Neural progenitor cell (in vitro differentiated cells): Measurements from ENCODE around the gene AMMECR1L. TPM values are rescaled to one million over a fixed set of nuclear protein-coding genes. Genes with fewer than 3 reads are reported as not detected.

Source experiments
- DNase-seq: peaks from one replicate; pipeline ENCODE4 v3.0.0-alpha.2; 2016; ENCODE audit warnings: low spot score
- H2AFZ ChIP-seq: fragments of 200-600 bp; sonication (generic); replicated peaks from 2 replicates; pipeline ENCODE4 v1.6.1; 2016; ENCODE audit warnings: antibody characterized with exemption
- H3F3A ChIP-seq: fragments of 200-600 bp; sonication (generic); 2 replicates; pipeline ENCODE4 v1.6.1; 2016; ENCODE audit warnings: antibody characterized with exemption, low read depth
- H3K27ac ChIP-seq: fragments of 200-600 bp; sonication (generic); 2 replicates; pipeline ENCODE4 v1.5.1; 2016; ENCODE audit warnings: mild to moderate bottlenecking
- H3K27me3 ChIP-seq: fragments of 200-600 bp; sonication (generic); 2 replicates; pipeline ENCODE4 v1.6.1; 2016; ENCODE audit warnings: mild to moderate bottlenecking, moderate library complexity
- H3K36me3 ChIP-seq: fragments of 200-600 bp; sonication (generic); 2 replicates; pipeline ENCODE4 v1.5.1; 2016
- H3K4me1 ChIP-seq: fragments of 200-600 bp; sonication (generic); 2 replicates; pipeline ENCODE4 v1.6.1; 2016; ENCODE audit warnings: mixed run types
- H3K4me2 ChIP-seq: fragments of 200-600 bp; sonication (generic); 2 replicates; pipeline ENCODE4 v1.6.1; 2016
- H3K4me3 ChIP-seq: fragments of 200-600 bp; sonication (generic); 2 replicates; pipeline ENCODE4 v1.5.1; 2016
- H3K79me2 ChIP-seq: fragments of 200-600 bp; sonication (generic); 2 replicates; pipeline ENCODE4 v1.6.1; 2016; ENCODE audit warnings: low read depth
- H3K9ac ChIP-seq: fragments of 200-600 bp; sonication (generic); 2 replicates; pipeline ENCODE4 v1.6.1; 2016
- H3K9me3 ChIP-seq: fragments of 200-600 bp; sonication (generic); 2 replicates; pipeline ENCODE4 v1.5.1; 2016; ENCODE audit warnings: low read depth
- H4K20me1 ChIP-seq: fragments of 200-600 bp; sonication (generic); 2 replicates; pipeline ENCODE4 v1.6.1; 2016; ENCODE audit warnings: low read depth
- H3K27ac Mint-ChIP-seq: 3 replicates; pipeline ENCODE4 v1.8.0; 2021; ENCODE audit warnings: mixed read lengths
- H3K27me3 Mint-ChIP-seq: 2 replicates; pipeline ENCODE4 v1.8.0; 2022; ENCODE audit warnings: low read depth, mild to moderate bottlenecking, inconsistent platforms, moderate library complexity, mixed read lengths; ENCODE audit not compliant: insufficient read depth
- H3K36me3 Mint-ChIP-seq: 3 replicates; pipeline ENCODE4 v1.8.0; 2021; ENCODE audit warnings: mixed read lengths
- H3K4me1 Mint-ChIP-seq: 3 replicates; pipeline ENCODE4 v1.8.0; 2021; ENCODE audit warnings: mixed read lengths
- H3K4me3 Mint-ChIP-seq: 3 replicates; pipeline ENCODE4 v1.8.0; 2021; ENCODE audit warnings: mild to moderate bottlenecking, moderate library complexity, mixed read lengths
- H3K9me3 Mint-ChIP-seq: 3 replicates; pipeline ENCODE4 v1.8.0; 2020; ENCODE audit warnings: mixed read lengths
- CTCF ChIP-seq: fragments of 200-600 bp; sonication (generic); IDR thresholded peaks from 2 replicates; pipeline ENCODE4 v1.5.1; 2017; ENCODE audit warnings: antibody characterized with exemption, mild to moderate bottlenecking
- EZH2 ChIP-seq: fragments of 200-600 bp; sonication (generic); IDR thresholded peaks from 2 replicates; pipeline ENCODE4 v1.6.1; 2017; ENCODE audit warnings: antibody characterized with exemption, mild to moderate bottlenecking, moderate library complexity
- EZH2phosphoT487 ChIP-seq: fragments of 200-600 bp; sonication (generic); IDR thresholded peaks from 2 replicates; pipeline ENCODE4 v1.6.1; 2017; ENCODE audit warnings: antibody characterized with exemption
- total RNA-seq: library from RNA; depleted of rRNA; stranded (reverse); fragments of >200 nt; gene quantifications from 2 replicates; pipeline ENCODE4 v1.2.3, GENCODE V29; 2015; ENCODE audit warnings: low replicate concordance

Gene AMMECR1L
- total RNA-seq, 1 donor from 2014 or later, result 21.0 TPM

DNA sequence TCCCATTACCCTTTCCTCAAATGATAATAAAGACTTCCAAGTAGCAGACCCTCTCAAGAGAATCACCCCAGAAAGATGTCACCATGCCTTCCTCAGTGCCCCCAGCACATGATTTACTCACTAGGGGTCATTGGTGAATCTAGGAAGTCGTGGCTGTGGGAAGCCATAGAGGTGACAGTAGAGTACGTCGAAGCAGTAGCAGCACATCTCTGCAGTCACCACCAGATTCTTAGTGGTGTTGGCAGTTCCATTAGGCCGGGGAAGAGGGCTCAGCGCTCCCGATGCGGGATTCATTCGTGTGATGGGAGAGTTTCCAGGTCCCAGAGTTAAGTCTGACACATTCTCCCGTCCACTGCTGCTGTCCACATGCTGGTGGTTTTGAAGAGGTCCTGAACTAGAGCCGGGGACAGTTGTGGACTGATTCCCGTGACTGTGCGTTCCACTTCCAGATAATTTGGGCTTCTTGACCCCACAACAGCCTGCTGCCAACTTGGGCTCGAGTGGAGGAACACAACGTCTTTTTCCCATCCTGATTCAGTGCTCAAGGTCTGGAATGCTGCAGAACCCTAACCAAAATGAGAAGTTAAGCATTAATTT, 12.0 kb downstream of the AMMECR1L start:
- Histone ChIP-seq H3K4me2 (no peak overlapping the region), H4K20me1 (peaks cover 77% of the 10 kb centered on the region), H3K4me3 (no peak overlapping the region), H3K9me3 (no peaks in the 10 kb centered on the region), H3F3A (no peaks in the 10 kb centered on the region), H3K27me3 (no peaks in the 10 kb centered on the region), H3K4me1 (peaks cover 12% of the 10 kb centered on the region), H3K9ac (no peak overlapping the region), H2AFZ (no peak overlapping the region), H3K79me2 (peaks cover 90% of the 10 kb centered on the region), H3K27ac (no peak overlapping the region), H3K36me3 (peaks cover 4% of the 10 kb centered on the region)
- H3K4me3 Mint-ChIP-seq, result no peak overlapping the region
- H3K27ac Mint-ChIP-seq, result no peak overlapping the region
- H3K9me3 Mint-ChIP-seq, result no peaks in the 10 kb centered on the region
- no peak for DNase-seq
- peaks cover 13% of the 10 kb centered on the region for H3K4me1 Mint-ChIP-seq
- peaks cover 24% of the 10 kb centered on the region for H3K36me3 Mint-ChIP-seq
- H3K27me3 Mint-ChIP-seq, result peaks cover 5% of the 10 kb centered on the region
- TF ChIP-seq CTCF (no peak), EZH2phosphoT487 (no peak), EZH2 (no peak)

DNA sequence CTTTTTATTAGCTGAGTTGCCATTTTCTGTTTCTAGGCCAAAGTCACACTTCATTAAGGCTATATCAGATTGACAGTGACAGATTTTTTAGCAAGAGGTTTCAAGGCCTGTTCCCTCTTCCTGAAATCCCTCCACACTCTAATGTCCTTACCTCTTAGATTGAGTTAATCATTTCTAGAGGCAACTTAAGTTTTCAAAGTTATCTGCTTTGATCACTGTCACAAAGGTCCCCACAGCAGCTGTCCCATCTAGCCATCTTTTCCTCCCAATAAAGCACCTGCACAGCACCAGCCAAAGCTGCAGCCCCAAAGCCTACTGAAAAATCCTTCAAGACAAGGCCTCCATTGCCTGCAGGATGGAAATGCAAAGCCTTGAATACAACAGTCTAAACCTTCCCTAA, 13.4 kb downstream of the AMMECR1L start:
- peaks cover 4% of the 10 kb centered on the region for H3K36me3 ChIP-seq
- H4K20me1 ChIP-seq, result peaks cover 63% of the 10 kb centered on the region
- peaks cover 27% of the 10 kb centered on the region for H3K36me3 Mint-ChIP-seq
- H3K27me3 Mint-ChIP-seq, result peaks cover 5% of the 10 kb centered on the region
- H3K4me2 ChIP-seq, result no peak overlapping the region
- H3K27ac Mint-ChIP-seq, result peak overlapping the region; percentile 85
- no peaks in the 10 kb centered on the region for H3K9me3 ChIP-seq
- H3K79me2 ChIP-seq, result peaks cover 76% of the 10 kb centered on the region
- H3K4me1 Mint-ChIP-seq, result peaks cover 13% of the 10 kb centered on the region
- DNase-seq, result no peak
- no peaks in the 10 kb centered on the region for H3K9me3 Mint-ChIP-seq
- H3K4me1 ChIP-seq, result peaks cover 12% of the 10 kb centered on the region
- no peak overlapping the region for H3K27ac ChIP-seq
- H3F3A ChIP-seq, result no peaks in the 10 kb centered on the region
- no peaks in the 10 kb centered on the region for H3K27me3 ChIP-seq
- no peak overlapping the region for H2AFZ ChIP-seq
- no peak overlapping the region for H3K4me3 Mint-ChIP-seq
- H3K9ac ChIP-seq, result no peak overlapping the region
- no peak overlapping the region for H3K4me3 ChIP-seq
- no peak for TF ChIP-seq EZH2phosphoT487
- TF ChIP-seq CTCF, result no peak
- TF ChIP-seq EZH2, result no peak

GRCh38 chr2:127865926-127866325, 19.8 kb downstream of the AMMECR1L start:
- H3K4me3 Mint-ChIP-seq, result no peak overlapping the region
- no peaks in the 10 kb centered on the region for H3K4me1 ChIP-seq
- no peak overlapping the region for H2AFZ ChIP-seq
- no peaks in the 10 kb centered on the region for H3K27me3 ChIP-seq
- no peak overlapping the region for H3K27ac ChIP-seq
- H3K9me3 Mint-ChIP-seq, result no peaks in the 10 kb centered on the region
- no peak overlapping the region for H3K9ac ChIP-seq
- TF ChIP-seq EZH2 (no peak), EZH2phosphoT487 (no peak), CTCF (no peak)
- no peak for DNase-seq
- no peaks in the 10 kb centered on the region for H3K27me3 Mint-ChIP-seq
- H3K4me2 ChIP-seq, result no peak overlapping the region
- peaks cover 2% of the 10 kb centered on the region for H3K4me1 Mint-ChIP-seq
- H3K27ac Mint-ChIP-seq, result no peak overlapping the region
- peaks cover 4% of the 10 kb centered on the region for H3K36me3 ChIP-seq
- H3K36me3 Mint-ChIP-seq, result peaks cover 40% of the 10 kb centered on the region
- peaks cover 11% of the 10 kb centered on the region for H3F3A ChIP-seq
- no peak overlapping the region for H3K4me3 ChIP-seq
- H3K9me3 ChIP-seq, result no peaks in the 10 kb centered on the region
- H3K79me2 ChIP-seq, result peaks cover 17% of the 10 kb centered on the region
- peaks cover 4% of the 10 kb centered on the region for H4K20me1 ChIP-seq
